ENCODE results near the gene PABPN1L. TPM values are rescaled to one million over a fixed set of nuclear protein-coding genes. Genes with fewer than 3 reads are reported as not detected.

The PABPN1L gene
- 0.25 TPM in 1 of 2 replicates, not detected in the other for total RNA-seq (2014; rRNA removed; shearing (Covaris generic))

GRCh38 chr16:88866151-88866920, at the start of gene PABPN1L:
TSS of gene PABPN1L (minus strand) at chr16:88866660. CDS start at chr16:88866606, 54 bp downstream.
- Histone ChIP-seq H3K27me3 (peaks cover 27% of the 10 kb centered on the region), H3K9me3 (replicated peaks) (no peaks in the 10 kb centered on the region), H3K27ac (no peak within 1 kb of the TSS), H3K4me3 (no peak within 1 kb of the TSS), H3K4me1 (peaks cover 18% of the 10 kb centered on the region), H3K36me3 (no peaks in the 10 kb centered on the region)
- DNase-seq = peak; percentile 64 to 67

- no peaks in the 10 kb centered on the region for H3K36me3 ChIP-seq
- no peak overlapping the region for H3K4me3 ChIP-seq
- peaks cover 4% of the 10 kb centered on the region; the same call in 1 of the 2 replicates for H3K4me1 ChIP-seq
- H3K9me3 ChIP-seq (replicated peaks) = no peaks in the 10 kb centered on the region
- no peak overlapping the region for H3K27ac ChIP-seq
- no peaks in the 10 kb centered on the region for H3K27me3 ChIP-seq
- DNase-seq = no peak
Observed at GRCh38 chr16:88915639-88916327, 49.3 kb upstream of the PABPN1L start.

GRCh38 chr16:88914750-88915368, 48.4 kb upstream of the PABPN1L start:
- DNase-seq = no peak
- no peak overlapping the region for H3K27ac ChIP-seq
- H3K9me3 ChIP-seq (replicated peaks) = no peaks in the 10 kb centered on the region
- no peaks in the 10 kb centered on the region for H3K27me3 ChIP-seq
- H3K4me3 ChIP-seq = no peak overlapping the region
- H3K4me1 ChIP-seq = no peaks in the 10 kb centered on the region
- no peaks in the 10 kb centered on the region for H3K36me3 ChIP-seq

GRCh38 chr16:88913870-88914269, 47.4 kb upstream of the PABPN1L start:
- no peak overlapping the region for H3K4me3 ChIP-seq
- no peaks in the 10 kb centered on the region for H3K4me1 ChIP-seq
- no peak overlapping the region for H3K27ac ChIP-seq
- H3K36me3 ChIP-seq = no peaks in the 10 kb centered on the region
- no peaks in the 10 kb centered on the region for H3K27me3 ChIP-seq
- no peak for DNase-seq
- H3K9me3 ChIP-seq (replicated peaks) = no peaks in the 10 kb centered on the region

GRCh38 chr16:88913001-88913612, 46.6 kb upstream of the PABPN1L start:
- no peaks in the 10 kb centered on the region for H3K27me3 ChIP-seq
- H3K4me1 ChIP-seq = no peaks in the 10 kb centered on the region
- no peaks in the 10 kb centered on the region for H3K36me3 ChIP-seq
- no peak overlapping the region for H3K27ac ChIP-seq
- DNase-seq = no peak
- no peak overlapping the region for H3K4me3 ChIP-seq
- H3K9me3 ChIP-seq (replicated peaks) = no peaks in the 10 kb centered on the region

GRCh38 chr16:88912556-88912955, 46.1 kb upstream of the PABPN1L start:
- Histone ChIP-seq H3K4me1 (no peaks in the 10 kb centered on the region), H3K27me3 (no peaks in the 10 kb centered on the region), H3K4me3 (no peak overlapping the region), H3K27ac (no peak overlapping the region), H3K36me3 (no peaks in the 10 kb centered on the region), H3K9me3 (replicated peaks) (no peaks in the 10 kb centered on the region)
- DNase-seq = no peak

- H3K4me3 ChIP-seq = no peak overlapping the region
- no peaks in the 10 kb centered on the region for H3K27me3 ChIP-seq
- no peaks in the 10 kb centered on the region for H3K36me3 ChIP-seq
- no peaks in the 10 kb centered on the region for H3K9me3 ChIP-seq (replicated peaks)
- no peak for DNase-seq
- no peak overlapping the region for H3K27ac ChIP-seq
- H3K4me1 ChIP-seq = no peaks in the 10 kb centered on the region
Observed at GRCh38 chr16:88911946-88912310, 45.5 kb upstream of the PABPN1L start.

- no peak overlapping the region for H3K4me3 ChIP-seq
- H3K36me3 ChIP-seq = no peaks in the 10 kb centered on the region
- H3K4me1 ChIP-seq = no peaks in the 10 kb centered on the region
- H3K27me3 ChIP-seq = no peaks in the 10 kb centered on the region
- no peak for DNase-seq
- H3K9me3 ChIP-seq (replicated peaks) = no peaks in the 10 kb centered on the region
- no peak overlapping the region for H3K27ac ChIP-seq
Observed at GRCh38 chr16:88911136-88911945, 44.9 kb upstream of the PABPN1L start.

GRCh38 chr16:88910284-88911135, 44.0 kb upstream of the PABPN1L start:
- H3K36me3 ChIP-seq = no peaks in the 10 kb centered on the region
- DNase-seq = no peak
- no peaks in the 10 kb centered on the region for H3K4me1 ChIP-seq
- H3K9me3 ChIP-seq (replicated peaks) = no peaks in the 10 kb centered on the region
- no peak overlapping the region for H3K4me3 ChIP-seq
- H3K27me3 ChIP-seq = no peaks in the 10 kb centered on the region
- H3K27ac ChIP-seq = no peak overlapping the region

GRCh38 chr16:88909431-88910210, 43.2 kb upstream of the PABPN1L start:
- H3K36me3 ChIP-seq = no peaks in the 10 kb centered on the region
- no peaks in the 10 kb centered on the region for H3K9me3 ChIP-seq (replicated peaks)
- no peaks in the 10 kb centered on the region for H3K4me1 ChIP-seq
- H3K4me3 ChIP-seq = no peak overlapping the region
- DNase-seq = no peak
- no peaks in the 10 kb centered on the region for H3K27me3 ChIP-seq
- H3K27ac ChIP-seq = no peak overlapping the region

- H3K4me1 ChIP-seq = no peaks in the 10 kb centered on the region
- no peaks in the 10 kb centered on the region for H3K36me3 ChIP-seq
- DNase-seq = no peak
- H3K9me3 ChIP-seq (replicated peaks) = no peaks in the 10 kb centered on the region
- no peaks in the 10 kb centered on the region for H3K27me3 ChIP-seq
- no peak overlapping the region for H3K4me3 ChIP-seq
- no peak overlapping the region for H3K27ac ChIP-seq
Observed at GRCh38 chr16:88908307-88908706, 41.8 kb upstream of the PABPN1L start.

- H3K9me3 ChIP-seq (replicated peaks) = no peaks in the 10 kb centered on the region
- no peaks in the 10 kb centered on the region for H3K4me1 ChIP-seq
- no peak for DNase-seq
- no peaks in the 10 kb centered on the region for H3K36me3 ChIP-seq
- no peaks in the 10 kb centered on the region for H3K27me3 ChIP-seq
- no peak overlapping the region for H3K4me3 ChIP-seq
- no peak overlapping the region for H3K27ac ChIP-seq
Observed at GRCh38 chr16:88907768-88908167, 41.3 kb upstream of the PABPN1L start.

GRCh38 chr16:88906535-88907105, 40.2 kb upstream of the PABPN1L start:
- no peaks in the 10 kb centered on the region for H3K9me3 ChIP-seq (replicated peaks)
- no peak for DNase-seq
- H3K36me3 ChIP-seq = no peaks in the 10 kb centered on the region
- H3K27ac ChIP-seq = no peak overlapping the region
- no peaks in the 10 kb centered on the region for H3K27me3 ChIP-seq
- H3K4me1 ChIP-seq = no peaks in the 10 kb centered on the region
- H3K4me3 ChIP-seq = no peak overlapping the region
